ENCODE data around the gene EXOC3L4.

GRCh38 chr14:103107941-103108748, 13.6 kb downstream of the EXOC3L4 start:
- TF ChIP-seq EZH2 (IDR thresholded peaks at IDR 0.05) (no peak), CTCF (IDR thresholded peaks at IDR 0.05) (no peak)
